H1 (cell line): ENCODE data around the gene B4GAT1. TPM values are rescaled to one million over a fixed set of nuclear protein-coding genes. Genes with fewer than 3 reads are reported as not detected.

Source experiments
- CTCF ChIA-PET: fragments of 300-600 bp; sonication (Branson Sonifier 250); formaldehyde crosslinking; loops from one replicate; lab custom pipeline; 2021; ENCODE audit not compliant: partially characterized antibody; lab: Charles Lee
- POLR2A ChIA-PET: fragments of 300-600 bp; sonication (Branson Sonifier 250); formaldehyde crosslinking; loops from one replicate; lab custom pipeline; 2021; ENCODE audit warnings: inconsistent platforms; ENCODE audit not compliant: partially characterized antibody; lab: Charles Lee
- DNase-seq, 2 experiments: peaks; one replicate each; pipeline versions ENCODE4 v3.0.0 to v3.0.0-alpha.2; 2010 to 2022; ENCODE audit warnings: low spot score in 2 of 2, low read depth in 1 of 2, mixed read lengths in 1 of 2
- FAIRE-seq: peaks from 2 replicates; lab custom pipeline; 2011; peaks lifted over from hg19 to GRCh38; lab: Jason Lieb, UNC
- H2AFZ ChIP-seq: 2 replicates; pipeline ENCODE4 v1.8.1; 2012; ENCODE audit warnings: low read length, inconsistent platforms
- H2AK5ac ChIP-seq: 2 replicates; pipeline ENCODE4 v1.6.1; 2013; ENCODE audit warnings: low read depth, low read length
- H2BK120ac ChIP-seq: replicated peaks from 2 replicates; pipeline ENCODE3; 2013; ENCODE audit warnings: low read depth, low read length, inconsistent platforms
- H2BK12ac ChIP-seq: 2 replicates; pipeline ENCODE4 v1.6.1; 2013; ENCODE audit warnings: low read depth, low read length
- H2BK15ac ChIP-seq: 2 replicates; pipeline ENCODE4 v1.6.1; 2013; ENCODE audit warnings: low read length
- H2BK20ac ChIP-seq: 2 replicates; pipeline ENCODE4 v1.6.1; 2013; ENCODE audit warnings: low read length
- H2BK5ac ChIP-seq: 2 replicates; pipeline ENCODE4 v1.6.1; 2013; ENCODE audit warnings: low read depth, low read length
- H3K14ac ChIP-seq: 2 replicates; pipeline ENCODE4 v1.6.1; 2013; ENCODE audit warnings: inconsistent platforms; ENCODE audit not compliant: insufficient read length
- H3K18ac ChIP-seq: 2 replicates; pipeline ENCODE4 v1.6.1; 2013; ENCODE audit warnings: low read length; ENCODE audit errors: extremely low read depth
- H3K23ac ChIP-seq: 2 replicates; pipeline ENCODE4 v1.6.1; 2013; ENCODE audit warnings: inconsistent platforms; ENCODE audit not compliant: insufficient read length
- H3K23me2 ChIP-seq: 2 replicates; pipeline ENCODE4 v1.6.1; 2013; ENCODE audit warnings: low read depth, low read length
- H3K27ac ChIP-seq: 2 replicates; pipeline ENCODE4 v1.6.1; 2011; ENCODE audit warnings: low read depth, low read length, inconsistent platforms
- H3K27me3 ChIP-seq, 4 experiments: replicated peaks in 1 of 4; 1 replicate in 1 of 4; 2 replicates in 3 of 4; pipeline versions ENCODE4 v1.6.1 to v1.8.1; 2011 to 2013; ENCODE audit warnings: low read length in 3 of 4, mild to moderate bottlenecking in 3 of 4, inconsistent platforms in 2 of 4, mixed read lengths in 2 of 4, moderate library complexity in 1 of 4; ENCODE audit not compliant: control insufficient read depth in 3 of 4, insufficient read depth in 3 of 4; ENCODE audit errors: extremely low read depth in 1 of 4
- H3K36me3 ChIP-seq, 4 experiments: 2 replicates each; pipeline versions ENCODE4 v1.6.1 to v1.8.1; 2011 to 2013; ENCODE audit warnings: mild to moderate bottlenecking in 4 of 4, low read length in 3 of 4, moderate library complexity in 2 of 4, control low read depth in 1 of 4, inconsistent platforms in 1 of 4; ENCODE audit not compliant: insufficient read depth in 4 of 4, control insufficient read depth in 2 of 4
- H3K4ac ChIP-seq: replicated peaks from 2 replicates; pipeline ENCODE3; 2013; ENCODE audit warnings: low read length, low read depth, mixed read lengths, inconsistent platforms; ENCODE audit not compliant: insufficient read length
- H3K4me1 ChIP-seq, 4 experiments: replicated peaks in 1 of 4; 1 replicate in 1 of 4; 2 replicates in 3 of 4; pipeline versions ENCODE4 v1.6.1 to v1.8.1; 2011 to 2013; ENCODE audit warnings: low read length in 3 of 4, inconsistent platforms in 2 of 4, mixed read lengths in 1 of 4; ENCODE audit not compliant: insufficient read depth in 4 of 4, control insufficient read depth in 3 of 4
- H3K4me2 ChIP-seq, 2 experiments: 2 replicates each; pipeline versions ENCODE4 v1.6.1 to v1.8.1; 2011 to 2013; ENCODE audit warnings: low read depth in 2 of 2, low read length in 2 of 2, control low read depth in 1 of 2, inconsistent platforms in 1 of 2, mild to moderate bottlenecking in 1 of 2; ENCODE audit not compliant: insufficient read depth in 1 of 2
- H3K4me3 ChIP-seq, 4 experiments: fragments of 200-600, 300-600 bp in 1 of 4; sonication (generic), shearing (Covaris generic), sonication (Bioruptor Twin) in 1 of 4; 2 replicates each; pipeline versions ENCODE4 v1.5.1 to v1.8.1; 2011 to 2016; ENCODE audit warnings: low read length in 4 of 4, low read depth in 3 of 4, control low read depth in 2 of 4, inconsistent platforms in 2 of 4, mild to moderate bottlenecking in 2 of 4, mixed read lengths in 1 of 4, moderate library complexity in 1 of 4; ENCODE audit not compliant: insufficient read depth in 2 of 4; ENCODE audit errors: extremely low read depth in 1 of 4
- H3K56ac ChIP-seq: replicated peaks from 2 replicates; pipeline ENCODE3; 2013; ENCODE audit warnings: low read depth, mild to moderate bottlenecking, mixed read lengths, low read length, inconsistent platforms; ENCODE audit not compliant: insufficient read length
- H3K79me1 ChIP-seq: 2 replicates; pipeline ENCODE4 v1.6.1; 2013; ENCODE audit warnings: low read depth, low read length, control low read depth
- H3K79me2 ChIP-seq, 2 experiments: 2 replicates each; pipeline versions ENCODE4 v1.6.1 to v1.8.1; 2012 to 2013; ENCODE audit warnings: low read length in 2 of 2, mild to moderate bottlenecking in 2 of 2, inconsistent platforms in 1 of 2; ENCODE audit not compliant: insufficient read depth in 2 of 2, control insufficient read depth in 1 of 2
- H3K9ac ChIP-seq, 4 experiments: replicated peaks in 1 of 4; 1 replicate in 1 of 4; 2 replicates in 3 of 4; pipeline versions ENCODE4 v1.6.1 to v1.8.1; 2011 to 2013; ENCODE audit warnings: low read depth in 3 of 4, low read length in 3 of 4, control low read depth in 2 of 4, mild to moderate bottlenecking in 2 of 4, moderate library complexity in 2 of 4, inconsistent platforms in 1 of 4; ENCODE audit errors: extremely low read depth in 1 of 4
- H3K9me3 ChIP-seq, 2 experiments: 2 replicates each; pipeline versions ENCODE4 v1.6.1 to v1.8.1; 2012 to 2013; ENCODE audit warnings: mild to moderate bottlenecking in 2 of 2, moderate library complexity in 2 of 2, control low read depth in 1 of 2, inconsistent platforms in 1 of 2, low read depth in 1 of 2, low read length in 1 of 2, mixed read lengths in 1 of 2; ENCODE audit not compliant: insufficient read depth in 2 of 2
- H4K20me1 ChIP-seq, 2 experiments: replicated peaks in 1 of 2; 2 replicates each; pipeline versions ENCODE3 to v1.8.1; 2011 to 2013; ENCODE audit warnings: inconsistent platforms in 2 of 2, low read length in 2 of 2, mild to moderate bottlenecking in 1 of 2; ENCODE audit not compliant: insufficient read depth in 2 of 2, control insufficient read depth in 1 of 2
- H4K5ac ChIP-seq: 2 replicates; pipeline ENCODE4 v1.6.1; 2013; ENCODE audit warnings: low read length, low read depth, mixed read lengths, inconsistent platforms; ENCODE audit not compliant: insufficient read length
- H4K8ac ChIP-seq: 2 replicates; pipeline ENCODE4 v1.8.0; 2013; ENCODE audit warnings: mild to moderate bottlenecking, moderate library complexity, low read length, inconsistent platforms; ENCODE audit not compliant: insufficient read depth; ENCODE audit errors: extremely low read depth
- H4K91ac ChIP-seq: replicated peaks from 2 replicates; pipeline ENCODE3; 2013; ENCODE audit warnings: low read length, mixed read lengths, inconsistent platforms; ENCODE audit not compliant: insufficient read length
- ASH2L ChIP-seq: fragments of 200-600, 300-600 bp; sonication (generic); IDR thresholded peaks from one replicate; pipeline ENCODE4 v1.7.1; 2017; ENCODE audit warnings: low read length
- ATF3 ChIP-seq: IDR thresholded peaks from 2 replicates; pipeline ENCODE4 v1.6.1; 2011; ENCODE audit warnings: low read depth, mild to moderate bottlenecking, low read length; ENCODE audit not compliant: insufficient read depth
- BACH1 ChIP-seq: IDR thresholded peaks from 2 replicates; pipeline ENCODE4 v1.6.1; 2012; ENCODE audit warnings: low read length, improper control_type of control experiment
- JUN ChIP-seq: IDR thresholded peaks from 2 replicates; pipeline ENCODE4 v1.6.1; 2011; ENCODE audit warnings: low read depth, mild to moderate bottlenecking, improper control_type of control experiment, low read length
- KDM5A ChIP-seq: fragments of 200-600 bp; IDR thresholded peaks from 2 replicates; pipeline ENCODE4 v1.7.1; 2012; ENCODE audit warnings: mild to moderate bottlenecking, low read length, inconsistent platforms, mixed read lengths
- NANOG ChIP-seq: IDR thresholded peaks from 2 replicates; pipeline ENCODE4 v1.6.1; 2011; ENCODE audit warnings: low read length, low read depth, mild to moderate bottlenecking, inconsistent platforms; ENCODE audit not compliant: insufficient read depth, poor library complexity, severe bottlenecking
- POU5F1 ChIP-seq: IDR thresholded peaks from 2 replicates; pipeline ENCODE4 v1.6.1; 2011; ENCODE audit warnings: low read depth, mild to moderate bottlenecking, low read length, moderate library complexity
- RBBP5 ChIP-seq: IDR thresholded peaks from 2 replicates; pipeline ENCODE4 v1.7.1; 2012; ENCODE audit warnings: low read depth, mild to moderate bottlenecking, inconsistent platforms, low read length, moderate library complexity, borderline replicate concordance
- SIRT6 ChIP-seq: IDR thresholded peaks from one replicate; pipeline ENCODE4 v1.7.1; 2012; ENCODE audit warnings: low read length, inconsistent platforms
- WGBS, 2 experiments: shearing (Covaris generic) in 1 of 2; methylation state at CpG; one replicate each; pipeline versions ENCODE4 v1.1.6 to v1.1.7; 2013 to 2015; ENCODE audit warnings: low lambda C conversion rate in 2 of 2, mixed read lengths in 2 of 2, inconsistent platforms in 1 of 2, low coverage in 1 of 2, missing lambda C conversion rate in 1 of 2; ENCODE audit not compliant: insufficient replicate concordance in 2 of 2, insufficient coverage in 1 of 2, insufficient read length in 1 of 2; ENCODE audit errors: extremely low coverage in 1 of 2, missing lambda C conversion rate in 1 of 2; 5-methylcytosine and 5-hydroxymethylcytosine counted together
- polyA plus RNA-seq, 7 experiments: library from polyadenylated mRNA; depleted of rRNA in 3 of 7; stranded (reverse) in 5 of 7; unstranded in 2 of 7; fragments of >200 nt in 5 of 7; fragments of 200-250 nt in 2 of 7; gene quantifications; 1 replicate in 5 of 7; 2 replicates in 1 of 7; 4 replicates in 1 of 7; pipeline versions ENCODE4 v1.2.1 to v1.2.3, GENCODE V29; 2011 to 2013; ENCODE audit warnings: missing spikeins in 2 of 7, mixed read lengths in 2 of 7
- total RNA-seq: library from RNA; stranded (reverse); fragmentation: NEBNext Ultra II Directional; extraction: Animal tissue kit (Norgen Biotek cat#: 25700); gene quantifications from 2 replicates; pipeline ENCODE4 v1.2.1, GENCODE V29; 2021

The B4GAT1 gene
- total and polyA plus RNA-seq, 2 of the 8 experiments (the other 6 are each of a cell fraction or from before 2014, with no cell fraction given), result 22.2 to 27.8 TPM

GRCh38 chr11:66328302-66329144 lies 18.9 kb downstream of the B4GAT1 start:
- Histone ChIP-seq H4K8ac (peak overlapping the region; percentile 63; the same call in 1 of the 2 replicates), H2BK5ac (peak overlapping the region; percentile 86; the same call in 1 of the 2 replicates), H3K23me2 (peaks cover 2% of the 10 kb centered on the region; the same call in 1 of the 2 replicates), H3K4ac (no peak overlapping the region), H3K9ac (no peak overlapping the region), H2AK5ac (peak overlapping the region; percentile 69; the same call in 1 of the 2 replicates), H3K14ac (no peak overlapping the region), H4K20me1 (no peaks in the 10 kb centered on the region), H4K91ac (peak overlapping the region; percentile 94), H3K79me1 (no peaks in the 10 kb centered on the region), H3K27ac (no peak overlapping the region), H3K4me2 (peak overlapping the region; percentile 4 to 64; a peak in 3 of 4 replicates), H3K36me3 (no peaks in the 10 kb centered on the region), H2BK12ac (peak overlapping the region; percentile 99), H3K9me3 (no peaks in the 10 kb centered on the region), H3K4me1 (peaks cover 5 to 13% (median 8%) of the 10 kb centered on the region in 4 experiments; a peak in 6 of 7 replicates), H3K56ac (peak overlapping the region; percentile 47), H3K79me2 (no peaks in the 10 kb centered on the region), H3K4me3 (peak overlapping the region in 3 of 4 experiments; percentile 4 to 38 (median 11); a peak in 3 of 8 replicates), H2BK120ac (peak overlapping the region; percentile 80), H3K23ac (no peak overlapping the region), H2BK15ac (peak overlapping the region; percentile 100), H2AFZ (peak overlapping the region; percentile 54), H3K18ac (peak overlapping the region; percentile 80), H3K27me3 (peaks cover 0 to 7% (median 5%) of the 10 kb centered on the region in 4 experiments; a peak in 2 of 7 replicates), H2BK20ac (peak overlapping the region; percentile 74; the same call in 1 of the 2 replicates), H4K5ac (peak overlapping the region; percentile 30)
- 20% methylated on average over 19 of the region's 19 CpGs; no CpG with 5 or more reads in 1 of the 2 experiments for WGBS, 2 experiments
- peak; percentile 76 to 94 for DNase-seq
- POLR2A ChIA-PET, result interaction anchor here (1.8 to 8.5 kb wide), 4 partner anchors 12 to 32 kb away, joined by 6 to 61 read pairs (median 22); partner anchors contain the start of genes B4GAT1, BRMS1 and CD248
- CTCF ChIA-PET, result interaction anchor here (0.6 to 8.7 kb wide), 17 partner anchors 11 to 1195 kb away, joined by 3 to 242 read pairs (median 4); partner anchors contain the start of genes BRMS1 and CD248
- FAIRE-seq, result peak; percentile 48
- TF ChIP-seq NANOG, result no peak
- TF ChIP-seq POU5F1, result no peak
- 0 out of 2 replicates have a peak, but pooled peaks have one; percentile 53 for TF ChIP-seq RBBP5
- peak; percentile 49; the same call in 1 of the 2 replicates for TF ChIP-seq ATF3
- TF ChIP-seq KDM5A, result no peak
- no peak for TF ChIP-seq BACH1
- no peak for TF ChIP-seq ASH2L
- TF ChIP-seq JUN, result no peak
- TF ChIP-seq SIRT6, result no peak
